ENCODE measurements around the gene GRAMD1A.

DNA sequence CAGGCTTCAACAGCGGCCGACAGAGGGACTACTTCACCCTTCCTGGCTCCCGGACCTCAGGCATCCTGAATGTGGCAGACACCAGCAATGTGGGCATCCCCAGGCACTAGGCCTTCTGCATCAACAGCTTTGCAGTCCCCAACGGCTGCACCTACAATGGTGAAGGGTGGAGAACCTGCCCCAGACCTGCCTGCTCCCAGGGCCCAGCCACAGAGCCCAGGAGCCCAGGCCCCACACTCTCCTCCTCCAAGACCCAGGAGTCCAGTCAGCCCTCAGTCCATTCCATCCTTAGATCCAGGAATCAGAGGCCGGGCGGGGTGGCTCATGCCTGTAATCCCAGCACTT lies 75.9 kb downstream of the GRAMD1A start:
- TF ChIP-seq GATA3 (IDR thresholded peaks at IDR 0.05; ENCODE audit: low read depth, low read length): no peak
- TF ChIP-seq GATA2 (IDR thresholded peaks at IDR 0.05; ENCODE audit: low read depth, low read length): no peak

All from SH-SY5Y (cell line).